Smooth muscle cell of trachea (primary cell): ENCODE data around the gene WIPF1. TPM values are rescaled to one million over a fixed set of nuclear protein-coding genes. Genes with fewer than 3 reads are reported as not detected.

ENCODE experiments used
- total RNA-seq: library from RNA; depleted of rRNA; stranded (reverse); fragments of >200 nt; gene quantifications from 2 replicates; pipeline ENCODE4 v1.2.1, GENCODE V29; 2014

The WIPF1 gene
- 12.2 and 40.3 TPM in 2 replicates for total RNA-seq

GRCh38 chr2:174597345-174598047 lies at the start of gene WIPF1:
WIPF1 (minus strand) TSS chr2:174597804; CDS start chr2:174585573, 12,231 bp downstream.

Other genes with a start within 250 kb of the WIPF1 start
- 28.3 and 42.9 TPM in 2 replicates for gene SCRN3, start 202.1 kb downstream of the WIPF1 start, total RNA-seq
- gene GPR155, start 110.8 kb downstream of the WIPF1 start, total RNA-seq = 4.5 and 7.1 TPM in 2 replicates
- not detected in 2 replicates for gene CHRNA1, start 166.7 kb upstream of the WIPF1 start, total RNA-seq